ENCODE measurements around the gene NOS1.

Gene NOS1

DNA sequence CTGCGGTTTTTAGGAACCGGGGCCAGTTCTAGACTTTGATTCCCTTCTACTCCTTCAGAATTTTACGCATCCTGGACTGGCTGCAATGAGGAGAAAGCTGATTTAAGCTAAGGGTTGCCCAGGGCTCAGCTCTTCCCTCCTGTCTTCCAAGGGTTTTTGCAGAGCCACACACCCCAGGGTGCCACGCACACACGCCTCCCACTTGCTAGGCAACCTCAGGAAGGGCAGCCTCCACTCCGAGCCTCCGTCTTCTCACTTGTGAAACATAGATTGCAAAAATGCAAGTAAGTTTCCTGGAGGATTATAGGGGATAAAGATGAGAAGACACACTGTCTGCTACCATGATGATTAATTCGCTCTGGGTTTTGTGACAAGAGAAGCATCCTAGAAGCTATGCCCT is 31.7 kb downstream of the NOS1 start:
- DNase-seq: no peak

DNA sequence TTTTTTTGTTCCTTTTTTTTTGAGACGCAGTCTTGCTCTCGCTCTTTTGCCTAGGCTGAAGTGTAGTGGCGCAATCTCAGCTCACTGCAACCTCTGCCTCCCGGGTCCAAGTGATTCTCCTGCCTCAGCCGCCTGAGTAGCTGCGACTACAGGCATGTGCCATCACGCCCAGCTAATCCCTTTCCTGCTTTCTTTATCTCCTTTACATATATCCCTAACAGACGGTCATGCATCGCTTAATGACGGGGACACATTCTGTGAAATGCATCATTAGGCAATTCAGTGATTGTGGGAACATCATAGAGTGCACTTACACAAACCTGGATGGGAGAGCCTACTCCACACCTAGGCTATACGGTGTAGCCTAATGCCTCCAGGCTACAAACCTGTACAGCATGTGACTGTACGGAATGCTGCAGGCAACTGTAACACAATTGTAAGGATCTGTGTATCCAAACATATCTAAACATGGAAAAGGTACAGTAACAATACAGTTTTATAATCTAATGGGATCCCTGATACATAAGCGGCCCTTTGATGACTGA is 32.8 kb downstream of the NOS1 start:
- DNase-seq: no peak

- DNase-seq: no peak
Measured at GRCh38 chr12:117322428-117322827, 39.0 kb downstream of the NOS1 start.

- DNase-seq: no peak
Measured at GRCh38 chr12:117321572-117321971, 39.9 kb downstream of the NOS1 start.

DNA sequence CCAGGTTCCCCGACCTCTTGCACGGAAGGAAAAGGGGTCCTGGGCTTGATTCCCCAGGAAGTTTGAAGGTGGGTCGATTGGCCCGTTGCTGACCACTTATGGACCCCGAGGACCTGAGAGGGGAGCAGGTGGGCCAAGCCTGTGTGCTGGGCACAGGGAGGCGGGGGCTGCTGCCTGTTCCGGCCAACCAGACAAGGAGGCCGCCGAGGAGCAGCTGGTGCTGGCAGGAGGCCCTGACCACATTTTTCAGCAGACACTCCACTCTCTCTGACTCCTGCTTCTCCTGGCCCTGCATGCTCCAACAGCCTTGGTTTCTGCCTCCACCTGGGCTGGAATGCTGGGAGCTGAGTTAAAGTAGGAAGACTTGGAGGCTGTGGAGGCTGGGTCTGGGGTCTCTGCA is 42.8 kb downstream of the NOS1 start:
- no peak for DNase-seq

DNA sequence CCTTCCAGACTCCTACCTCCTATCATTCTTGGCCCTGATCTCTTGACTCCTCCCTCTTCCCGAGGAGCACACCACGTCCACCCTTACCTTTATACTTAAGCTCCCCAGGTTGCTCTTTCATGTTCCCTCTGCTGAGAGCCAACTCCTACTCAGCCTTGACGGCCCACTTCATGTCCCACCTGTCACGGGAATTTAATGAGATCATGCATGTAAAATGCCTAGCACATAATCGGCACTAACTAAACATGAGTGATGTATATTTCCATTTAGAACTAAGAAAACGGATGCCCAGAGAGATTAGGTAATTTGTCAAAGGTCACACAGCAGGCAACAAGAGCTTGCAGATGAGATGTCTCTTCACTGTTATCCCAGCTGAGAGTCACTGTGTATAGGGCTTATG is 45.1 kb downstream of the NOS1 start:
- no peak for DNase-seq

DNA sequence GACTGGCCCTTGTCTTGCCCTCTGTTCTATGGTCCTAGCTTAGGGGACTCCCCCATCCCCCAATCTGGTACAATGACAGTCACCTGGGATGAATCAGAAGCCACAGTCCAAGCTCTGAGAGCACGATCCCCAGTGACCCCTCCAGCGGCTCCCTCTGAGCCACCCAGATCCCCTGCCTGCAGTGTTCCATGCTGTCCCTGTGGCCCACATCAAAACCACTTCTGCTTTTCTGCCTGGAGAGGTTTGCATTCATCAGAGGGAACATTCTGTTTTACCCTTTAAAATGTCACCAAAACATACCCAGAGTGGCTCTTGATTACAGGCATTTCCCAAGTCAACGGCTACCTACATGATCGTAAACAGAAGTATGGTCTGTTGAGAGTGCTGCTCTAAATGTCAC is 47.5 kb downstream of the NOS1 start:
- DNase-seq: no peak

GRCh38 chr12:117312770-117313169 is 48.7 kb downstream of the NOS1 start:
- no peak for DNase-seq

- no peak for DNase-seq
Measured at GRCh38 chr12:117309276-117309925, 52.0 kb downstream of the NOS1 start.

- no peak for DNase-seq
Measured at GRCh38 chr12:117300174-117300573, 61.3 kb downstream of the NOS1 start.

- no peak for DNase-seq
Measured at GRCh38 chr12:117298648-117299225, 62.7 kb downstream of the NOS1 start.

- no peak for DNase-seq
Measured at GRCh38 chr12:117298191-117298590, 63.2 kb downstream of the NOS1 start.

GRCh38 chr12:117294189-117294603 is 67.2 kb downstream of the NOS1 start:
- DNase-seq: no peak

DNA sequence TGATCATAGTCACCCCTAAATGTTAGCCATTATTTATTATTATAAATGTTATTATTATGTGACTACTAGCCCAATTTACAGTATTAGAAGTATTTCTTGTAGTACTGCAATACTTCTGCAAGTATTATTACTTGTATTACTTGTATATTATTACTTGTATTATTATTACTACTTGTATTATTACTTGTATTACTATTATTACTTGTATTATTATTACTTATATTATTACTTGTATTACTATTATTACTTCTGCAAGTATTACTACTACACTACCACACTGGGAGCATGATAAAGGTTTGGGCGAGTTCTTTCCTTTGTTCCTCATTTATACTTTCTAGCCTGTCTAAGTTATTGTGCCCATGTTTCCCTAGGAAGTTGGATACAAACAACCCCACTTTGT is 67.9 kb downstream of the NOS1 start:
- no peak for DNase-seq

GRCh38 chr12:117292688-117293087 is 68.7 kb downstream of the NOS1 start:
- no peak for DNase-seq

- DNase-seq: no peak
Measured at GRCh38 chr12:117284140-117284539, 77.3 kb downstream of the NOS1 start.

GRCh38 chr12:117282490-117282889 is 78.9 kb downstream of the NOS1 start:
- no peak for DNase-seq

DNA sequence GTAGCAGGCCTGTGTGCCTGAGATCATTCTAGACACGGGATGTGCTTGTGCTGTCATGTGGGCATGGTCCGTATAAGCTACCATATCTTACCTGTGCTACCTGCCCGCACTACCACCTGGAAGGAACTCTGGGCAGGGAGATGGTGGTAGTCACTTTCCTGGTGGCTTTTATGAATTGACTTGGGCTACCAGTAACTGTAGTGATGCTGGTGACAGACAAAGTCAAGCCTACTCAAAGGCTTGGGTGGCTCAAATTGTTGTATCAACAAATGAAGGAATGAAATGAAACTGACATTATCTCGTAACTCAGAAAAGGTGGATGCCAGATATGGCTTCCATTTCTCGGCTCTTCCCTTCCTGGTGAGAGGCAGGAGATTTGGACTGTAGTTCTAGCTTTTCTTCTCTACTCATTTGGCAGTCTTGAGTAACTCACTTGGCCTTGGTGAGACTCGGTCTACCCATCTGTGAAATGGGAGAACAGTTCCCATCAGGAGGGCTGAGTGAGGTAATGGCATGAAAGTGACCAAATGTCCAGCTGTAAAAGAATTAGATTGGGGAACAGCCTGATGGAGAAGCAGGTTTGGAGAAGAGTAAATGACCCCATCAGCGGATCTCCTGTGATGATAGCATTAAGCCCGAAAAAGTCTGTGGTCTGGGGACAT is 81.3 kb downstream of the NOS1 start:
- no peak for DNase-seq

- DNase-seq: no peak
Measured at GRCh38 chr12:117279606-117280005, 81.8 kb downstream of the NOS1 start.

DNA sequence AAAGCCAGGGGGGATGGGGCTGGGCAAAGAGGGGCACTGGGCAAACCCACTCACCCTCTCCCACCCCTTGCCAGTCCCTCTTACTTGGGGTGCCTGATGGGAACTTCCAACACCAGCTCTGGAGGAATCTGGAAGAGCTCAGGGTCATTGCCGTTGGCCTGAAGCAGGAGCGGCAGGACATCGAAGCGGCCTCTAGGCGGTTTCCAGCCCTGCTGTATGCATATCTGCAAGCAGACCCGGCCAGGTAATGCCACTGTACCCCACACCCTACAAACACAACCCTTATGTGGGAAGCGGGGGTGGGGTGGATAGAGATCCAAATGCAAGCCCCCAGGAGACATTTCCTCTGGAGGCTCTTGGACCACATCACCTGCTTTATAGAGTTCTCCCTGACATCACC is 83.6 kb downstream of the NOS1 start:
- DNase-seq: no peak

DNA sequence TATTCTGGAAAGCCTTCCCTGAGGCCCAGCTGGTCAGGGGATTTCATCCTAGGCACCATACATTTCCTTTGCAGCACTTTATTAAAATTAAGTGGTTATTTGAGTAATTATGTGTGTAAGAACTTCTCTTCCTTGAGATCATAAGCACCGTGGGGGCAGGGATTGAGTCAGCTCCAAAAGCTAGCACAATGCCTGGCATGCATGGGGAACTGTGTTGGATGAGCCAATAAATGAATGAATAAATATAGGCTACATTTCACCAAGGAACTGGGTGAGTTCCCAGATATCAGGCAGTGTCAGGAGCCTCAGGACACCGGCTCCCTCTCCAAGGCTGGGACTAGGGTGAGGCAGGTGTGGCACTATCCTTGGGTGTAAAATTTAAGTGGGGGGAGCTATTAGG is 88.3 kb downstream of the NOS1 start:
- no peak for DNase-seq

DNA sequence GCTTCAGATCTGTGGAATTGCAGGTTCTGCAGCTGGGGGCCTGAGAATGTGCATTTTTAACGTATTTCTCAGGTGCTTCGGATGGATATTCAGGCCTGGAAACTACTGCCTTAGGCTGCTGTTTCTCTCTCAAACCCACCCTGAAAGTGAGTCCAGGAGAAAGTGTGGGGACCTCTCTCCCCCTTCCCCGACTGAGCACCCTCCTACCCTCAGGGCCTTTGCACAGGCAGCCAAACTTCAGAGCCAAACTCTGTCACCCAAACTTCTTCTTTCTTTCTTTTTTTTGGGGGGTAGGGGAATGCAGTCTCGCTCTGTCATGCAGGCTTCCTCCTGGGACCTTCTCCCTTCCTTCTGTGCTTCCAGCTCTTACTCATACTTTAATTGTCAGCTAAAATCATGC is 88.7 kb downstream of the NOS1 start:
- no peak for DNase-seq

GRCh38 chr12:117262749-117263148 is 98.7 kb downstream of the NOS1 start:
- no peak for DNase-seq

DNA sequence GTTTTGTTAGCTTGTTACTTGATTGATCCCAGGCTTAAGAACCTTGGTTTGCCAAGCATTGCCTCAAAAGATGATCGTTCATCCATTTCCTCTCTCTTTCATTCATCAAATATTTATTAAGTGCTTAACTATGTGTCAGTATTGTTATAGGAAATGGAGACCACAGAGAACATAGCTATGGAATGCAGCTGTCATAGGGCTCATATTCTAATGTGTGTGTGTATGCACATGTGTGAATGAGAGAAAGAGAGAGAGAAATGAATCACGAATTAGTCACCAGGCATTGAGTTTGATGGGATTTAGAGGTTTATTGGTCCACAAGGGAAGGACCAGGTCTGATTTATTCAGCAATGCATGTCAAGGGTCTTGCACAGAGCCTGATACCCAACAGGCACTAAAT is 100.2 kb downstream of the NOS1 start:
- no peak for DNase-seq

Data from NCI-H510A (cell line).